Transverse colon (tissue), 4 donors: ENCODE measurements around the gene CNDP1. TPM values are rescaled to one million over a fixed set of nuclear protein-coding genes. Genes with fewer than 3 reads are reported as not detected.

Source experiments
- DNase-seq: peaks from one replicate; pipeline ENCODE4 v3.0.0-alpha.2; 2019
- H3K27ac ChIP-seq, 4 donors: fragments of 200-600 bp; sonication (generic); 2 replicates each; pipeline ENCODE4 v1.5.1; 2016 to 2018; ENCODE audit warnings: inconsistent platforms in 4 of 4
- H3K27me3 ChIP-seq: fragments of 200-600 bp; sonication (generic); 2 replicates; pipeline ENCODE4 v1.5.1; 2017; ENCODE audit warnings: inconsistent platforms
- H3K36me3 ChIP-seq, 4 donors: fragments of 200-600 bp; sonication (generic); 2 replicates each; pipeline ENCODE4 v1.5.1; 2017 to 2019; ENCODE audit warnings: inconsistent platforms in 4 of 4
- H3K4me1 ChIP-seq, 4 donors: fragments of 200-600 bp; sonication (generic); 2 replicates each; pipeline ENCODE4 v1.5.1; 2017 to 2020; ENCODE audit warnings: inconsistent platforms in 4 of 4
- H3K4me3 ChIP-seq, 4 donors: fragments of 200-600 bp; sonication (generic); 1 replicate in 1 of 4; 2 replicates in 3 of 4; pipeline versions ENCODE4 v1.5.1 to v1.6.1; 2017 to 2019; ENCODE audit warnings: inconsistent platforms in 4 of 4
- H3K9me3 ChIP-seq, 2 donors: fragments of 200-600 bp; sonication (generic); 2 replicates each; pipeline ENCODE4 v1.5.1; 2017 to 2019; ENCODE audit warnings: inconsistent platforms in 2 of 2
- CTCF ChIP-seq, 5 experiments: fragments of 200-600 bp in 3 of 5; fragments of 450-650 bp in 2 of 5; sonication (generic) in 3 of 5; IDR thresholded peaks; 1 replicate in 2 of 5; 2 replicates in 3 of 5; pipeline ENCODE4 v1.5.1; 2016 to 2017; ENCODE audit warnings: antibody characterized with exemption in 5 of 5, inconsistent platforms in 3 of 5, mild to moderate bottlenecking in 2 of 5, moderate library complexity in 1 of 5
- EP300 ChIP-seq: sonication (generic); formaldehyde crosslinking; IDR thresholded peaks from one replicate; pipeline ENCODE4 v1.6.1; 2017; ENCODE audit warnings: antibody characterized with exemption, low read depth
- POLR2A ChIP-seq: fragments of 450-650 bp; IDR thresholded peaks from one replicate; pipeline ENCODE4 v1.6.1; 2016; ENCODE audit warnings: antibody characterized with exemption, mild to moderate bottlenecking, moderate library complexity
- POLR2AphosphoS5 ChIP-seq, 3 donors: sonication (generic); formaldehyde crosslinking; IDR thresholded peaks; one replicate each; pipeline ENCODE4 v1.6.1; 2016; ENCODE audit warnings: antibody characterized with exemption in 3 of 3
- WGBS, 2 donors: methylation state at CpG; one replicate each; pipeline ENCODE4 v1.1.5; 2018; ENCODE audit warnings: low coverage in 1 of 2; 5-methylcytosine and 5-hydroxymethylcytosine counted together
- in situ Hi-C, 4 donors: fragments of 200-750 bp; cut with MboI; loops; one replicate each; pipeline versions ENCODE4 v1.15.0 to v1.15.1; 2017; ENCODE audit warnings: low sequenced_read_pairs in 3 of 4, low pct_ligation_motif_present in 1 of 4, low pct_unique_long_range_greater_than_20kb in 1 of 4
- intact Hi-C: fragments of 100-400 bp; cut with DNase I; formaldehyde crosslinking; loops from one replicate; pipeline ENCODE4 v1.15.1; 2023; ENCODE audit warnings: low total_unique reads
- total RNA-seq, 4 donors: library from RNA; depleted of rRNA; stranded (reverse); fragments of >200 nt; gene quantifications; one replicate each; pipeline ENCODE4 v1.1.0, GENCODE V29; 2016

The CNDP1 gene
- total RNA-seq, 4 donors from 2014 or later = not detected

- WGBS, 2 donors = 66% methylated on average over 15 of the region's 15 CpGs; no CpG with 5 or more reads in 1 of the 2 donors
- DNase-seq = peak; percentile 48
- intact Hi-C loops (no loop called here), in situ Hi-C loops (no loop called here)
- no peak overlapping the region for H3K4me3 ChIP-seq
- no peaks in the 10 kb centered on the region for H3K36me3 ChIP-seq
- H3K4me1 ChIP-seq = peaks cover 0 to 5% (median 2%) of the 10 kb centered on the region in 4 donors
- TF ChIP-seq EP300 (no peak), POLR2AphosphoS5 (IDR thresholded peaks at IDR 0.05) (no peak), CTCF (IDR thresholded peaks at IDR 0.05) (no peak), POLR2A (no peak)
- no peaks in the 10 kb centered on the region for H3K27me3 ChIP-seq
- H3K9me3 ChIP-seq = no peaks in the 10 kb centered on the region
- peak overlapping the region in 1 of 4 donors; percentile 5 for H3K27ac ChIP-seq
Measured at GRCh38 chr18:74541703-74542555, 7.6 kb downstream of the CNDP1 start.

GRCh38 chr18:74544898-74545297, 10.6 kb downstream of the CNDP1 start:
- in situ Hi-C loops = no loop called here
- TF ChIP-seq EP300 (no peak), POLR2A (no peak), POLR2AphosphoS5 (IDR thresholded peaks at IDR 0.05) (no peak), CTCF (IDR thresholded peaks at IDR 0.05) (no peak)
- H3K36me3 ChIP-seq = no peaks in the 10 kb centered on the region
- no peak for DNase-seq
- no peaks in the 10 kb centered on the region for H3K27me3 ChIP-seq
- no peak overlapping the region for H3K27ac ChIP-seq
- 35 to 70% methylated on average over 4 to 8 of the region's 8 CpGs for WGBS, 2 donors
- peaks cover 0 to 10% (median 5%) of the 10 kb centered on the region in 4 donors for H3K4me1 ChIP-seq
- intact Hi-C loops = no loop called here
- peaks cover 0 to 8% of the 10 kb centered on the region in 2 donors for H3K9me3 ChIP-seq
- H3K4me3 ChIP-seq = no peak overlapping the region

GRCh38 chr18:74546007-74546406, 11.7 kb downstream of the CNDP1 start:
- in situ Hi-C loops = no loop called here
- Histone ChIP-seq H3K4me3 (no peak overlapping the region), H3K27ac (peak overlapping the region in 2 of 4 donors; percentile 21), H3K36me3 (no peaks in the 10 kb centered on the region), H3K9me3 (peaks cover 0 to 11% of the 10 kb centered on the region in 2 donors), H3K4me1 (peaks cover 0 to 10% (median 5%) of the 10 kb centered on the region in 4 donors), H3K27me3 (no peaks in the 10 kb centered on the region)
- WGBS, 2 donors = 91 to 93% methylated on average over 3 to 11 of the region's 11 CpGs
- TF ChIP-seq EP300 (no peak), CTCF (IDR thresholded peaks at IDR 0.05) (no peak), POLR2AphosphoS5 (IDR thresholded peaks at IDR 0.05) (no peak), POLR2A (no peak)
- no peak for DNase-seq
- intact Hi-C loops = no loop called here

- Histone ChIP-seq H3K4me1 (peaks cover 0 to 12% (median 5%) of the 10 kb centered on the region in 4 donors), H3K9me3 (peaks cover 0 to 11% of the 10 kb centered on the region in 2 donors), H3K27ac (peak overlapping the region in 3 of 4 donors; percentile 6 to 21 (median 21)), H3K4me3 (no peak overlapping the region), H3K27me3 (no peaks in the 10 kb centered on the region), H3K36me3 (no peaks in the 10 kb centered on the region)
- in situ Hi-C loops (no loop called here), intact Hi-C loops (no loop called here)
- 26% methylated on average over 9 of the region's 9 CpGs; no CpG with 5 or more reads in 1 of the 2 donors for WGBS, 2 donors
- TF ChIP-seq EP300 = no peak
- DNase-seq = no peak
Measured at GRCh38 chr18:74546751-74547530, 12.6 kb downstream of the CNDP1 start.
